Heart left ventricle (tissue), 16 donors: Measurements from ENCODE around the gene ERI3. TPM values are rescaled to one million over a fixed set of nuclear protein-coding genes. Genes with fewer than 3 reads are reported as not detected.

Experiments used
- ATAC-seq, 4 donors: fragments of 200-7000 bp; cut with Tn5 transposase; one replicate each; pipeline ENCODE4 v1.9.1; 2020 to 2022; ENCODE audit warnings: moderate library complexity in 4 of 4, mild to moderate bottlenecking in 3 of 4, moderate number of reproducible peaks in 1 of 4
- DNase-seq, 5 donors: peaks; one replicate each; pipeline ENCODE4 v3.0.0-alpha.2; 2020
- H3K27ac ChIP-seq, 12 donors: fragments of 200-600 bp; sonication (generic) in 4 of 12; one replicate each; pipeline versions ENCODE4 v1.5.0 to v1.8.0; 2016 to 2022; ENCODE audit warnings: mild to moderate bottlenecking in 2 of 12
- H3K27me3 ChIP-seq, 9 donors: fragments of 200-600 bp; sonication (generic) in 2 of 9; one replicate each; pipeline versions ENCODE4 v1.5.1 to v1.8.0; 2016 to 2022; ENCODE audit warnings: mild to moderate bottlenecking in 3 of 9
- H3K36me3 ChIP-seq, 9 donors: fragments of 200-600 bp; sonication (generic) in 2 of 9; one replicate each; pipeline versions ENCODE4 v1.5.0 to v1.8.0; 2018 to 2022; ENCODE audit warnings: mild to moderate bottlenecking in 2 of 9
- H3K4me1 ChIP-seq, 12 donors: fragments of 200-600 bp; sonication (generic) in 4 of 12; one replicate each; pipeline versions ENCODE4 v1.5.0 to v1.8.0; 2016 to 2022; ENCODE audit warnings: mild to moderate bottlenecking in 3 of 12
- H3K4me3 ChIP-seq, 12 donors: fragments of 200-600 bp; sonication (generic) in 4 of 12; one replicate each; pipeline versions ENCODE4 v1.5.0 to v1.8.0; 2017 to 2022; ENCODE audit warnings: mild to moderate bottlenecking in 9 of 12, moderate library complexity in 4 of 12
- H3K9me3 ChIP-seq, 12 donors: fragments of 200-600 bp; sonication (generic) in 4 of 12; one replicate each; pipeline versions ENCODE4 v1.5.0 to v1.8.0; 2016 to 2022; ENCODE audit warnings: mild to moderate bottlenecking in 1 of 12
- POLR2A ChIP-seq, 2 donors: fragments of 450-650 bp; IDR thresholded peaks; one replicate each; pipeline ENCODE4 v1.6.1; 2017; ENCODE audit warnings: antibody characterized with exemption in 2 of 2, mild to moderate bottlenecking in 2 of 2, moderate library complexity in 2 of 2
- WGBS, 4 donors: extraction: QIAGEN DNeasy Blood & Tissue Kit in 2 of 4; methylation state at CpG; one replicate each; pipeline versions ENCODE4 v1.1.5 to v1.1.7; 2013 to 2018; 5-methylcytosine and 5-hydroxymethylcytosine counted together
- intact Hi-C, 10 donors: fragments of 100-400 bp; cut with DNase I; formaldehyde crosslinking; loops; one replicate each; pipeline versions ENCODE4 v1.11.1 to v1.14.2; 2022
- polyA plus RNA-seq, 2 donors: library from polyadenylated mRNA; stranded (reverse); fragments of 200-250 nt; gene quantifications; one replicate each; pipeline ENCODE4 v1.2.3, GENCODE V29; 2013
- total RNA-seq, 9 donors: library from RNA; depleted of rRNA in 2 of 9; stranded (reverse); fragments of >200 nt in 2 of 9; fragmentation: NEBNext Ultra II Directional in 3 of 9; extraction: Animal tissue kit (Norgen Biotek cat#: 25700) in 3 of 9; gene quantifications; one replicate each; pipeline versions ENCODE4 v1.1.0 to v1.2.4, GENCODE V29; 2016 to 2023
- TF ChIP-seq, protein P1 (sequence below), 12 donors: fragments of 200-600 bp; sonication (generic) in 4 of 12; IDR thresholded peaks; one replicate each; pipeline versions ENCODE4 v1.5.0 to v1.8.0; 2018 to 2022; ENCODE audit warnings: antibody characterized with exemption in 12 of 12, mild to moderate bottlenecking in 5 of 12
- donor health status: ischemic (EF 13 %, LVEDD 7.1; RV severe dilation, severe dysfunction).
- donor health status: healthy with polysubstance abuse.
- donor health status: DM: no; HTN: yes; CAD: no.
- donor health status: DM: no; HTN: no; CAD: no.
- donor health status: ischemic (EF 25% LVEDD 6.9; RV normal size, moderate dysfunction).
- donor health status: ischemic (EF 25% LVEDD 5.7; RV mildly dilated, moderate dysfunction).
- donor health status: healthy.
- donor health status: DM: yes; HTN: yes; CAD: no.
- donor health status: ischemic (EF 35%, LVEDD 5.7; RV mildly dilated, moderate dysfunction).
- donor health status: nonischemic (EF 11% LVEDD 7.7; RV severe dilation, severe dysfunction).
- donor health status: DM: yes; HTN: yes; CAD: no.
- donor health status: PGD.
- donor health status: ischemic (EF 29% LVEDD 5.4; RV normal size, mild dysfunction).
- donor health status: nonischemic (EF 23%, LVEDD 6.1; RV moderate dilation, normal function).

ERI3 gene
- total and polyA plus RNA-seq, 11 donors: 29.8 to 68.9 (median 48.0) TPM

DNA sequence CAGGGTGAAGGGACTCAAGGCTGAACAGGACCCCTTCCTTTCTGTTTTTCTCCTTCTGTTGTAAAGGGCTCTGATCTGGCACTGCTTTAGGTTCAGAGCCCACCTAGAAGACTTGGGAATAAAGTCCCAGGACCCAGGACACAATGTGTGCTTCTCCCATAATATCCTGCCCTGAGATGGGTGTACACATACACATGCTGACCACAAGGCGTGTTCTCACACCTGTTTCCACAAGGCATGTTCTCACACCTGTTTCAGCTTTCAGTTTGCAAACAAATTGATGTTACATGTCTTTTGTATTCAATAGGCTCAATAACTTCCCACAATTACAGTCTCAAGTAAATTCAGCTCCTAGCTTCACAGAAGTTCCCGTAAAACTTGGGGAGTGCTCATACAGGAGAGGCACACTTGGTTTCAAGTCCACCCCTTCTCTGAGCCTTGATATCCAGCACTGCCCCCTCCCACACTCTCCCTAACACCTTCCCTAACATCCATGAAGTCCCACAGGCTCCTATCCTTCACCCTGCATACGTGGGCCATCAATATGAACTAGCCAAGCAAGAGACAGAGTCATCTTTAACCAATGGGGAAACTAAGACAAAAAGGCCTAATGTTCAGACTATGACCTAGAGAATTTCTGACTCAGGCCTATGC is 41.7 kb downstream of the ERI3 start:
- DNase-seq: no peak
- Histone ChIP-seq H3K27ac (no peak overlapping the region), H3K27me3 (no peaks in the 10 kb centered on the region), H3K4me3 (no peak overlapping the region), H3K36me3 (peaks cover 0 to 89% (median 73%) of the 10 kb centered on the region in 9 donors), H3K9me3 (no peaks in the 10 kb centered on the region), H3K4me1 (peaks cover 0 to 1% (median 0%) of the 10 kb centered on the region in 12 donors)
- TF ChIP-seq, protein P1, sequence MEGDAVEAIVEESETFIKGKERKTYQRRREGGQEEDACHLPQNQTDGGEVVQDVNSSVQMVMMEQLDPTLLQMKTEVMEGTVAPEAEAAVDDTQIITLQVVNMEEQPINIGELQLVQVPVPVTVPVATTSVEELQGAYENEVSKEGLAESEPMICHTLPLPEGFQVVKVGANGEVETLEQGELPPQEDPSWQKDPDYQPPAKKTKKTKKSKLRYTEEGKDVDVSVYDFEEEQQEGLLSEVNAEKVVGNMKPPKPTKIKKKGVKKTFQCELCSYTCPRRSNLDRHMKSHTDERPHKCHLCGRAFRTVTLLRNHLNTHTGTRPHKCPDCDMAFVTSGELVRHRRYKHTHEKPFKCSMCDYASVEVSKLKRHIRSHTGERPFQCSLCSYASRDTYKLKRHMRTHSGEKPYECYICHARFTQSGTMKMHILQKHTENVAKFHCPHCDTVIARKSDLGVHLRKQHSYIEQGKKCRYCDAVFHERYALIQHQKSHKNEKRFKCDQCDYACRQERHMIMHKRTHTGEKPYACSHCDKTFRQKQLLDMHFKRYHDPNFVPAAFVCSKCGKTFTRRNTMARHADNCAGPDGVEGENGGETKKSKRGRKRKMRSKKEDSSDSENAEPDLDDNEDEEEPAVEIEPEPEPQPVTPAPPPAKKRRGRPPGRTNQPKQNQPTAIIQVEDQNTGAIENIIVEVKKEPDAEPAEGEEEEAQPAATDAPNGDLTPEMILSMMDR (IDR thresholded peaks at IDR 0.05): no peak
- TF ChIP-seq POLR2A (IDR thresholded peaks at IDR 0.05): no peak
- intact Hi-C loops: no loop called here
- WGBS, 4 donors: 91 to 93% (median 92%) methylated on average over 3 of the region's 3 CpGs
- ATAC-seq: no peak

DNA sequence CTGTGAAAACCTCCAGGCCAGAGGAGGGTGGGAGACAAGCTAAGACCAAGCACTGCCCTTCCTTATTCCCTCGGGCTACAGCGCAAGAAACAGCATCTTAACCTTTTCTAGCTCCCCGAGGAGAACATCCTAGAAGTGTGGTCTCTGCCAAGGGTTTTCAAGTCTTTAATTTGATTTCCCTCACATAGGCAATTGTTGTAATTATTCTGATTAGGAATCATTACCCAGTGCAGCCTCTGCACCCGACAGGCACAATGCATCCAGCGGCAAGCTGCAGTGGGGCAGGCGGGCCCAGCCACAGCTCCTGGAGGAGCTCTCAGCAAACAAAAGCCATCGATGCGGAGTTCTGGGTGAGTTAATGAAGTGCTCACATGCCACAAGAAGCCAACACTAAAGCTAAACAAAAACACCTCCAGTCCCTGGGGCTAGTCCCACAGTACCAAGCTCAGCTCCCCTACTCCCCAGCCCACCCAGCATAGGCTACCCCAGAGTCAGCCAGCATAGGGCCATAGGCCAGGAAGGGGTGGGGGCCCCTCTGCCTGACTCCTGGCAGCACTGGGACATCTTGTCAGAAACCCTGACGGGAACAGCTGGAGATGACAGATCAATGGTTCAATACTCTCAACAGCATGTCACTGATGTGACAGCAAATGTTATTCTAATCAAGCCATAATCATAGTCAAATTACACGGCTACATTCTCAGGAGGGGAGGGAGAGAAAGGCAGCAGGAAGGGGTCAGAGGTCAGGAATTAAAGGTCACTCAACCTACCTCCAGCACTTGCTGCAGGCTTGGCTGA is 42.5 kb downstream of the ERI3 start:
- ATAC-seq: no peak
- H3K4me3 ChIP-seq: no peak overlapping the region
- no peak overlapping the region for H3K27ac ChIP-seq
- no peaks in the 10 kb centered on the region for H3K4me1 ChIP-seq
- H3K27me3 ChIP-seq: no peaks in the 10 kb centered on the region
- peaks cover 0 to 92% (median 76%) of the 10 kb centered on the region in 9 donors for H3K36me3 ChIP-seq
- TF ChIP-seq, protein P1 (IDR thresholded peaks at IDR 0.05): no peak
- no peak for TF ChIP-seq POLR2A (IDR thresholded peaks at IDR 0.05)
- H3K9me3 ChIP-seq: no peaks in the 10 kb centered on the region
- intact Hi-C loops: no loop called here
- DNase-seq: no peak
- WGBS, 4 donors: 91 to 95% (median 91%) methylated on average over 9 to 10 of the region's 10 CpGs

DNA sequence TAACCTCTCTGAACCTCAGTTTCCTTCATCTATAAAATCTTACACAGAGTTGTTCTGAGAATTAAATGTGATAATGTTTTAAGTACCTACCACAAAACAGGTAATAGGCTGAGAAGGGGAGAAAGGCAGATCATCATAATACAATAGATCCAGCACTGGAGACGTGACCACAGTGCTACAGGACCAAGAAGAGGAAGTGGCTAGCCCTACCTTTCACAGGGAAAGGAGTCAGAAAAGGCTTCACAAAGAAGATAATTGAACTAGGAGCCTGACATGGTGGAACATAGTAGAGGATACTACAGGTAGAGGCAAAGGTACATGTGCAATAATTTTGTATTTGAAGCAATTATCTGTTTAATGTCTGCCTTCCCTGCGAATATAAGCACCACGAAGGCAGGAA is 45.1 kb downstream of the ERI3 start:
- DNase-seq (no peak), ATAC-seq (no peak)
- no peak for TF ChIP-seq POLR2A (IDR thresholded peaks at IDR 0.05)
- TF ChIP-seq, protein P1 (IDR thresholded peaks at IDR 0.05): no peak
- H3K9me3 ChIP-seq: no peaks in the 10 kb centered on the region
- no peak overlapping the region for H3K27ac ChIP-seq
- no peaks in the 10 kb centered on the region for H3K4me1 ChIP-seq
- H3K36me3 ChIP-seq: peaks cover 0 to 94% (median 73%) of the 10 kb centered on the region in 9 donors
- H3K27me3 ChIP-seq: no peaks in the 10 kb centered on the region
- 91 to 99% (median 95%) methylated on average over 3 of the region's 3 CpGs for WGBS, 4 donors
- intact Hi-C loops: no loop called here
- no peak overlapping the region for H3K4me3 ChIP-seq

DNA sequence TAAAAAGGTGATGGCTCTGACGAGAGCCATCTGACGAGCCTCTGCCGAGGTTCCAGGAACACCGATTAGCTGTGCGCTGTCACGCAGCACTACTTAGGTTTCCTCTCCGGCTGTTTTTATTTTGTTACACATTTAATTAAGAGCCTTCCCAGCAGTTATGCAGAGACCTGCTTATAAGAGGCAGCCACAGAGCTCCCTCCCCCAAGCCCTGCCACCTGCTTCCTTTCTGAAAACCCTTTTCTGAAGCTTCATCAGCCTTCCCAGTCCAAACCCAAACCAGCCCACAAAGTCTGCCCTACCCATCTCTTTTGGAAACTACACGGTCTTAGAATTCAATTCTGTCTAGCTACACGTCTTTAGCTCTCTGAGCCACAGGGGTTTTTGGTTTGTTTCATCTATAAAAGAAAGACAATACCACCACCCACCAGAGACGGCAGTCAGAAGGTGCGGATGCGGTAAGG is 49.1 kb downstream of the ERI3 start:
- no peak overlapping the region for H3K27ac ChIP-seq
- H3K9me3 ChIP-seq: no peaks in the 10 kb centered on the region
- H3K4me1 ChIP-seq: no peaks in the 10 kb centered on the region
- 78 to 85% (median 83%) methylated on average over 12 of the region's 12 CpGs for WGBS, 4 donors
- no peak for TF ChIP-seq POLR2A (IDR thresholded peaks at IDR 0.05)
- TF ChIP-seq, protein P1 (IDR thresholded peaks at IDR 0.05): no peak
- H3K27me3 ChIP-seq: no peaks in the 10 kb centered on the region
- no peak for DNase-seq
- ATAC-seq: no peak
- H3K4me3 ChIP-seq: no peak overlapping the region
- intact Hi-C loops: no loop called here
- peaks cover 0 to 92% (median 79%) of the 10 kb centered on the region in 9 donors for H3K36me3 ChIP-seq
